HL-60 (cell line): Measurements from ENCODE around the gene PTCHD4.

Experiments
- CTCF ChIP-seq: IDR thresholded peaks from one replicate; pipeline ENCODE4 v1.5.1; 2011; ENCODE audit warnings: low read length, control low read depth, inconsistent platforms; ENCODE audit not compliant: insufficient read depth
- GABPA ChIP-seq: IDR thresholded peaks from 2 replicates; pipeline ENCODE4 v1.6.1; 2012; ENCODE audit warnings: low read depth
- POLR2AphosphoS5 ChIP-seq: IDR thresholded peaks from 2 replicates; pipeline ENCODE4 v1.6.1; 2012; ENCODE audit warnings: low read depth
- REST ChIP-seq: IDR thresholded peaks from 2 replicates; pipeline ENCODE4 v1.6.1; 2012; ENCODE audit warnings: low read depth; ENCODE audit not compliant: insufficient replicate concordance
- SPI1 ChIP-seq: IDR thresholded peaks from 2 replicates; pipeline ENCODE4 v1.6.1; 2012; ENCODE audit warnings: low read depth, mild to moderate bottlenecking, borderline replicate concordance

- TF ChIP-seq CTCF (no peak), POLR2AphosphoS5 (no peak), REST (no peak), GABPA (no peak), SPI1 (no peak)
Observed at GRCh38 chr6:48085131-48085741, 25.8 kb downstream of the PTCHD4 start.
